ENCODE measurements around the gene MREG.

- TF ChIP-seq CTCF (IDR thresholded peaks at IDR 0.05; ENCODE audit: low read depth, low read length, missing input control) (no peak), RAD21 (IDR thresholded peaks at IDR 0.05) (no peak), YY1 (IDR thresholded peaks at IDR 0.05) (no peak), EGR1 (IDR thresholded peaks at IDR 0.05; ENCODE audit: low read depth in 2 of 2) (no peak), TAF1 (conservative IDR thresholded peaks at IDR 0.05) (no peak), ZBTB33 (IDR thresholded peaks at IDR 0.05) (no peak), SP1 (IDR thresholded peaks at IDR 0.05) (no peak), JUND (IDR thresholded peaks at IDR 0.05) (no peak), ATF3 (IDR thresholded peaks at IDR 0.05) (no peak), MAX (IDR thresholded peaks at IDR 0.05) (no peak), REST (IDR thresholded peaks at IDR 0.05) (no peak), GABPA (IDR thresholded peaks at IDR 0.05 in 1 of 2, conservative IDR thresholded peaks at IDR 0.05 in 1 of 2) (no peak)
Observed at GRCh38 chr2:215901796-215902195, 111.6 kb downstream of the MREG start.

Measured in liver (tissue), 3 donors.